B cell (primary cell): Measurements from ENCODE around the gene MPZL1. TPM values are rescaled to one million over a fixed set of nuclear protein-coding genes. Genes with fewer than 3 reads are reported as not detected.

Experiments used
- ATAC-seq: fragments of 200-7000 bp; cut with Tn5 transposase; one replicate; pipeline ENCODE4 v1.10.0; 2021; ENCODE audit warnings: low read depth, mild to moderate bottlenecking, moderate number of reproducible peaks, moderate library complexity
- CTCF ChIA-PET: fragments of 350-600 bp; sonication (Branson Sonifier 250); formaldehyde crosslinking; loops from one replicate; lab custom pipeline; 2021; ENCODE audit warnings: antibody characterized with exemption, inconsistent platforms; lab: Charles Lee
- POLR2A ChIA-PET: fragments of 350-600 bp; sonication (Branson Sonifier 250); formaldehyde crosslinking; loops from one replicate; lab custom pipeline; 2021; ENCODE audit warnings: antibody characterized with exemption; lab: Charles Lee
- DNase-seq: peaks from one replicate; pipeline ENCODE4 v3.0.0; 2013
- H2AFZ ChIP-seq: 2 replicates; pipeline ENCODE4 v1.6.1; 2012; ENCODE audit warnings: mild to moderate bottlenecking, low read depth, low read length; ENCODE audit not compliant: insufficient read depth, poor library complexity, severe bottlenecking
- H3K27ac ChIP-seq, 2 donors: 1 replicate in 1 of 2; 2 replicates in 1 of 2; pipeline ENCODE4 v1.5.1; 2012 to 2013; ENCODE audit warnings: low read length in 2 of 2, mild to moderate bottlenecking in 2 of 2, moderate library complexity in 1 of 2
- H3K27me3 ChIP-seq, 4 experiments: fragments of 200-600 bp in 1 of 4; sonication (generic) in 1 of 4; replicated peaks in 1 of 4; 1 replicate in 2 of 4; 2 replicates in 2 of 4; pipeline versions ENCODE4 v1.6.1 to v1.7.0; 2013 to 2016; ENCODE audit warnings: low read length in 3 of 4, mild to moderate bottlenecking in 2 of 4, mixed read lengths in 1 of 4, moderate library complexity in 1 of 4; ENCODE audit not compliant: insufficient read depth in 4 of 4, control insufficient read depth in 3 of 4; ENCODE audit errors: control extremely low read depth in 1 of 4
- H3K36me3 ChIP-seq, 2 experiments: replicated peaks in 1 of 2; 1 replicate in 1 of 2; 2 replicates in 1 of 2; pipeline versions ENCODE4 v1.6.1 to v1.7.1; 2013; ENCODE audit warnings: low read length in 1 of 2; ENCODE audit not compliant: insufficient read depth in 2 of 2, control insufficient read depth in 1 of 2; ENCODE audit errors: control extremely low read depth in 1 of 2, extremely low read depth in 1 of 2
- H3K4me1 ChIP-seq, 2 donors: fragments of 200-600 bp in 1 of 2; sonication (generic) in 1 of 2; 1 replicate in 1 of 2; 2 replicates in 1 of 2; pipeline versions ENCODE4 v1.5.1 to v1.6.1; 2013 to 2017; ENCODE audit warnings: low read length in 2 of 2; ENCODE audit not compliant: control insufficient read depth in 2 of 2, insufficient read depth in 2 of 2
- H3K4me2 ChIP-seq: replicated peaks from 2 replicates; pipeline ENCODE3; 2012; ENCODE audit warnings: mild to moderate bottlenecking, low read depth, low read length; ENCODE audit not compliant: poor library complexity, severe bottlenecking
- H3K4me3 ChIP-seq, 5 experiments: fragments of 200-600 bp in 1 of 5; sonication (generic) in 1 of 5; 1 replicate in 3 of 5; 2 replicates in 2 of 5; pipeline versions ENCODE4 v1.5.1 to v1.7.0; 2011 to 2016; ENCODE audit warnings: low read length in 4 of 5, mild to moderate bottlenecking in 4 of 5, low read depth in 2 of 5, control low read depth in 1 of 5, moderate library complexity in 1 of 5; ENCODE audit not compliant: insufficient read depth in 1 of 5; ENCODE audit errors: control extremely low read depth in 1 of 5, extremely low read depth in 1 of 5
- H3K79me2 ChIP-seq: fragments of 200-600 bp; sonication (generic); one replicate; pipeline ENCODE4 v1.6.0; 2016; ENCODE audit warnings: low read length; ENCODE audit not compliant: control insufficient read depth, insufficient read depth
- H3K9ac ChIP-seq: fragments of 200-600 bp; sonication (generic); 2 replicates; pipeline ENCODE4 v1.6.1; 2017; ENCODE audit warnings: mild to moderate bottlenecking, low read length, moderate library complexity
- H3K9me3 ChIP-seq, 3 donors: one replicate each; pipeline versions ENCODE4 v1.6.1 to v1.7.1; 2013; ENCODE audit warnings: low read length in 2 of 3; ENCODE audit not compliant: control insufficient read depth in 2 of 3, insufficient read depth in 1 of 3; ENCODE audit errors: control extremely low read depth in 1 of 3
- H4K20me1 ChIP-seq: 2 replicates; pipeline ENCODE4 v1.6.0; 2012; ENCODE audit warnings: mild to moderate bottlenecking, low read length; ENCODE audit not compliant: insufficient read depth, control insufficient read depth, poor library complexity, severe bottlenecking
- H3K27ac Mint-ChIP-seq: one replicate; pipeline ENCODE4 v1.8.0; 2021; ENCODE audit warnings: mixed read lengths
- H3K27me3 Mint-ChIP-seq: one replicate; pipeline ENCODE4 v1.8.0; 2021; ENCODE audit warnings: mixed read lengths
- H3K4me1 Mint-ChIP-seq: one replicate; pipeline ENCODE4 v1.8.0; 2021; ENCODE audit warnings: mixed read lengths
- H3K4me3 Mint-ChIP-seq: one replicate; pipeline ENCODE4 v1.8.0; 2021; ENCODE audit warnings: mixed read lengths
- H3K9me3 Mint-ChIP-seq: one replicate; pipeline ENCODE4 v1.8.0; 2022; ENCODE audit warnings: mixed read lengths; ENCODE audit not compliant: insufficient read depth
- EZH2 ChIP-seq: IDR thresholded peaks from 2 replicates; pipeline ENCODE4 v1.6.1; 2012; ENCODE audit warnings: borderline replicate concordance, low read depth, mild to moderate bottlenecking, moderate library complexity, low read length; ENCODE audit not compliant: insufficient read depth, poor library complexity, severe bottlenecking
- WGBS: methylation state at CpG from one replicate; pipeline ENCODE4 v1.1.5; 2013; ENCODE audit warnings: missing lambda C conversion rate; ENCODE audit not compliant: insufficient coverage; 5-methylcytosine and 5-hydroxymethylcytosine counted together
- intact Hi-C: fragments of 100-400 bp; cut with micrococcal nuclease; formaldehyde crosslinking; loops from one replicate; pipeline ENCODE4 v1.10.0; 2022
- polyA plus RNA-seq: library from polyadenylated mRNA; depleted of rRNA; stranded (reverse); fragments of >200 nt; gene quantifications from 2 replicates; pipeline ENCODE4 v1.2.3, GENCODE V29; 2012
- total RNA-seq, 2 donors: library from RNA; stranded (reverse); fragments of 120-200 nt in 1 of 2; gene quantifications; 1 replicate in 1 of 2; 2 replicates in 1 of 2; pipeline versions ENCODE4 v1.2.3 to v1.2.4, GENCODE V29; 2013 to 2022
- TF ChIP-seq, protein P1 (sequence below): fragments of 200-600 bp; IDR thresholded peaks from one replicate; pipeline ENCODE4 v1.8.0; 2022; ENCODE audit warnings: antibody characterized with exemption, mild to moderate bottlenecking

The MPZL1 gene
- total and polyA plus RNA-seq, 2 donors (not counting 1 experiment from before 2014, with no cell fraction given) = 15.4 to 27.7 TPM

GRCh38 chr1:167775178-167775577 lies 53.4 kb downstream of the MPZL1 start:
- Histone ChIP-seq H3K4me3 (no peak overlapping the region), H3K36me3 (peaks cover 13 to 30% of the 10 kb centered on the region in 2 experiments), H3K27ac (no peak overlapping the region), H3K27me3 (no peaks in the 10 kb centered on the region), H3K79me2 (peaks cover 7% of the 10 kb centered on the region), H3K4me2 (no peak overlapping the region), H3K9ac (no peak overlapping the region), H3K9me3 (peaks cover 0 to 4% (median 0%) of the 10 kb centered on the region in 3 donors), H4K20me1 (no peaks in the 10 kb centered on the region), H2AFZ (no peak overlapping the region), H3K4me1 (no peaks in the 10 kb centered on the region)
- intact Hi-C loops = no loop called here
- ChIA-PET POLR2A (no interaction called here), CTCF (interaction anchor here (1.2 kb wide), 1 partner anchor 14 kb away, joined by 3 read pairs; no protein-coding TSS in a partner anchor)
- ATAC-seq (no peak), DNase-seq (no peak)
- H3K4me3 Mint-ChIP-seq = no peak overlapping the region
- TF ChIP-seq, protein P1, sequence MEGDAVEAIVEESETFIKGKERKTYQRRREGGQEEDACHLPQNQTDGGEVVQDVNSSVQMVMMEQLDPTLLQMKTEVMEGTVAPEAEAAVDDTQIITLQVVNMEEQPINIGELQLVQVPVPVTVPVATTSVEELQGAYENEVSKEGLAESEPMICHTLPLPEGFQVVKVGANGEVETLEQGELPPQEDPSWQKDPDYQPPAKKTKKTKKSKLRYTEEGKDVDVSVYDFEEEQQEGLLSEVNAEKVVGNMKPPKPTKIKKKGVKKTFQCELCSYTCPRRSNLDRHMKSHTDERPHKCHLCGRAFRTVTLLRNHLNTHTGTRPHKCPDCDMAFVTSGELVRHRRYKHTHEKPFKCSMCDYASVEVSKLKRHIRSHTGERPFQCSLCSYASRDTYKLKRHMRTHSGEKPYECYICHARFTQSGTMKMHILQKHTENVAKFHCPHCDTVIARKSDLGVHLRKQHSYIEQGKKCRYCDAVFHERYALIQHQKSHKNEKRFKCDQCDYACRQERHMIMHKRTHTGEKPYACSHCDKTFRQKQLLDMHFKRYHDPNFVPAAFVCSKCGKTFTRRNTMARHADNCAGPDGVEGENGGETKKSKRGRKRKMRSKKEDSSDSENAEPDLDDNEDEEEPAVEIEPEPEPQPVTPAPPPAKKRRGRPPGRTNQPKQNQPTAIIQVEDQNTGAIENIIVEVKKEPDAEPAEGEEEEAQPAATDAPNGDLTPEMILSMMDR = no peak
- no peak for TF ChIP-seq EZH2
- no CpG with 5 or more reads among the region's 2 CpGs for WGBS
- no peaks in the 10 kb centered on the region for H3K27me3 Mint-ChIP-seq
- no peak overlapping the region for H3K27ac Mint-ChIP-seq
- H3K9me3 Mint-ChIP-seq = no peaks in the 10 kb centered on the region
- H3K4me1 Mint-ChIP-seq = no peaks in the 10 kb centered on the region

- no peak overlapping the region for H3K4me3 Mint-ChIP-seq
- Histone ChIP-seq H3K4me1 (no peaks in the 10 kb centered on the region), H2AFZ (no peak overlapping the region), H3K4me3 (no peak overlapping the region), H3K9me3 (peaks cover 0 to 4% (median 3%) of the 10 kb centered on the region in 3 donors), H3K9ac (no peak overlapping the region), H3K27me3 (no peaks in the 10 kb centered on the region), H3K4me2 (no peak overlapping the region), H3K27ac (no peak overlapping the region), H3K79me2 (peaks cover 7% of the 10 kb centered on the region), H3K36me3 (peaks cover 12 to 29% of the 10 kb centered on the region in 2 experiments), H4K20me1 (no peaks in the 10 kb centered on the region)
- TF ChIP-seq, protein P1 = no peak
- no peak for TF ChIP-seq EZH2
- H3K4me1 Mint-ChIP-seq = no peaks in the 10 kb centered on the region
- intact Hi-C loops = no loop called here
- no peaks in the 10 kb centered on the region for H3K9me3 Mint-ChIP-seq
- ATAC-seq = no peak
- ChIA-PET POLR2A (no interaction called here), CTCF (interaction anchor here (1.0 kb wide), 1 partner anchor 16 kb away, joined by 3 read pairs; no protein-coding TSS in a partner anchor)
- no CpG with 5 or more reads among the region's 1 CpG for WGBS
- no peak for DNase-seq
- no peak overlapping the region for H3K27ac Mint-ChIP-seq
- H3K27me3 Mint-ChIP-seq = no peaks in the 10 kb centered on the region
Observed at GRCh38 chr1:167776151-167776550, 54.4 kb downstream of the MPZL1 start.
